HG02798 (cell line): ENCODE measurements around the gene KRTAP5-9.
"Not testable (repeated sequence)": the region's sequence is repeated elsewhere in the genome, so short reads cannot be mapped to it uniquely, and the experiment has no call there.

ENCODE experiments used
- ATAC-seq: cut with Tn5 transposase; IDR thresholded peaks from one replicate; pipeline ENCODE4 v1.9.1; 2021; ENCODE audit warnings: mild to moderate bottlenecking; ENCODE audit not compliant: unreplicated experiment, poor library complexity

Gene KRTAP5-9

GRCh38 chr11:71557257-71557656 is 9.0 kb downstream of the KRTAP5-9 start:
- ATAC-seq = no peak

- no peak for ATAC-seq
Observed at GRCh38 chr11:71558996-71559395, 10.8 kb downstream of the KRTAP5-9 start.

- ATAC-seq = no peak
Observed at GRCh38 chr11:71562120-71562519, 13.9 kb downstream of the KRTAP5-9 start.

- no peak for ATAC-seq
Observed at GRCh38 chr11:71563406-71563805, 15.2 kb downstream of the KRTAP5-9 start.

- no peak for ATAC-seq
Observed at GRCh38 chr11:71564430-71564829, 16.2 kb downstream of the KRTAP5-9 start.

- no peak for ATAC-seq
Observed at GRCh38 chr11:71565263-71565662, 17.0 kb downstream of the KRTAP5-9 start, which contains the start of gene KRTAP5-10. KRTAP5-10 (plus strand) TSS chr11:71565563; CDS start chr11:71565588, 25 bp downstream.

GRCh38 chr11:71566081-71566620 is 17.9 kb downstream of the KRTAP5-9 start:
- no peak for ATAC-seq

GRCh38 chr11:71566626-71567599 is 18.7 kb downstream of the KRTAP5-9 start:
- ATAC-seq = not testable (repeated sequence)

GRCh38 chr11:71567633-71568032 is 19.4 kb downstream of the KRTAP5-9 start:
- not testable (repeated sequence) for ATAC-seq

GRCh38 chr11:71568704-71569349 is 20.6 kb downstream of the KRTAP5-9 start:
- no peak for ATAC-seq

GRCh38 chr11:71571101-71571850 is 23.1 kb downstream of the KRTAP5-9 start:
- not testable (repeated sequence) for ATAC-seq

- ATAC-seq = no peak
Observed at GRCh38 chr11:71572811-71573210, 24.6 kb downstream of the KRTAP5-9 start.

GRCh38 chr11:71574418-71574817 is 26.2 kb downstream of the KRTAP5-9 start:
- no peak for ATAC-seq

- no peak for ATAC-seq
Observed at GRCh38 chr11:71575723-71576424, 27.7 kb downstream of the KRTAP5-9 start.

GRCh38 chr11:71576688-71577465 is 28.7 kb downstream of the KRTAP5-9 start:
- ATAC-seq = not testable (repeated sequence)

- no peak for ATAC-seq
Observed at GRCh38 chr11:71577469-71578004, 29.3 kb downstream of the KRTAP5-9 start.

GRCh38 chr11:71579513-71579912 is 31.3 kb downstream of the KRTAP5-9 start:
- not testable (repeated sequence) for ATAC-seq
